ENCODE results near the gene GAB1. TPM values are rescaled to one million over a fixed set of nuclear protein-coding genes. Genes with fewer than 3 reads are reported as not detected.
A peak's percentile ranks its signal among the peaks of the same experiment; 100 is the strongest.

The GAB1 gene
- total RNA-seq, 1 donor from 2014 or later: 34.3 TPM

- Mint-ChIP-seq H3K36me3 (ENCODE audit: insufficient read depth) (no peaks in the 10 kb centered on the region), H3K27ac (peak overlapping the region; percentile 98), H3K27me3 (no peaks in the 10 kb centered on the region), H3K4me1 (ENCODE audit: low read depth) (peaks cover 16% of the 10 kb centered on the region), H3K9me3 (ENCODE audit: low read depth) (no peaks in the 10 kb centered on the region), H3K4me3 (ENCODE audit: low read depth) (peak overlapping the region; percentile 91)
- DNase-seq (ENCODE audit: low spot score, unreplicated experiment): peak; percentile 73
- TF ChIP-seq CTCF (IDR thresholded peaks at IDR 0.05; ENCODE audit: unreplicated experiment): no peak
Observed at GRCh38 chr4:143335979-143336780, 496 bp upstream of the GAB1 start.

GRCh38 chr4:143337600-143338287, 1.1 kb downstream of the GAB1 start:
- H3K27me3 Mint-ChIP-seq: no peaks in the 10 kb centered on the region
- peaks cover 16% of the 10 kb centered on the region for H3K4me1 Mint-ChIP-seq (ENCODE audit: low read depth)
- no peaks in the 10 kb centered on the region for H3K36me3 Mint-ChIP-seq (ENCODE audit: insufficient read depth)
- H3K4me3 Mint-ChIP-seq (ENCODE audit: low read depth): peak overlapping the region; percentile 91
- TF ChIP-seq CTCF (IDR thresholded peaks at IDR 0.05; ENCODE audit: unreplicated experiment): no peak
- H3K9me3 Mint-ChIP-seq (ENCODE audit: low read depth): no peaks in the 10 kb centered on the region
- peak overlapping the region; percentile 95 for H3K27ac Mint-ChIP-seq
- no peak for DNase-seq (ENCODE audit: low spot score, unreplicated experiment)

- Mint-ChIP-seq H3K36me3 (ENCODE audit: insufficient read depth) (no peaks in the 10 kb centered on the region), H3K4me3 (ENCODE audit: low read depth) (peak overlapping the region; percentile 91), H3K27ac (no peak overlapping the region), H3K9me3 (ENCODE audit: low read depth) (no peaks in the 10 kb centered on the region), H3K27me3 (no peaks in the 10 kb centered on the region), H3K4me1 (ENCODE audit: low read depth) (peaks cover 16% of the 10 kb centered on the region)
- TF ChIP-seq CTCF (IDR thresholded peaks at IDR 0.05; ENCODE audit: unreplicated experiment): no peak
- DNase-seq (ENCODE audit: low spot score, unreplicated experiment): no peak
Observed at GRCh38 chr4:143338313-143338712, 1.6 kb downstream of the GAB1 start.

- DNase-seq (ENCODE audit: low spot score, unreplicated experiment): no peak
- H3K9me3 Mint-ChIP-seq (ENCODE audit: low read depth): no peaks in the 10 kb centered on the region
- H3K27ac Mint-ChIP-seq: no peak overlapping the region
- no peak for TF ChIP-seq CTCF (IDR thresholded peaks at IDR 0.05; ENCODE audit: unreplicated experiment)
- no peaks in the 10 kb centered on the region for H3K36me3 Mint-ChIP-seq (ENCODE audit: insufficient read depth)
- H3K27me3 Mint-ChIP-seq: no peaks in the 10 kb centered on the region
- H3K4me1 Mint-ChIP-seq (ENCODE audit: low read depth): peaks cover 21% of the 10 kb centered on the region
- no peak overlapping the region for H3K4me3 Mint-ChIP-seq (ENCODE audit: low read depth)
Observed at GRCh38 chr4:143339497-143339896, 2.8 kb downstream of the GAB1 start.

- no peaks in the 10 kb centered on the region for H3K36me3 Mint-ChIP-seq (ENCODE audit: insufficient read depth)
- TF ChIP-seq CTCF (IDR thresholded peaks at IDR 0.05; ENCODE audit: unreplicated experiment): no peak
- H3K27ac Mint-ChIP-seq: peak overlapping the region; percentile 19
- no peak overlapping the region for H3K4me3 Mint-ChIP-seq (ENCODE audit: low read depth)
- peaks cover 24% of the 10 kb centered on the region for H3K4me1 Mint-ChIP-seq (ENCODE audit: low read depth)
- H3K9me3 Mint-ChIP-seq (ENCODE audit: low read depth): no peaks in the 10 kb centered on the region
- H3K27me3 Mint-ChIP-seq: no peaks in the 10 kb centered on the region
- no peak for DNase-seq (ENCODE audit: low spot score, unreplicated experiment)
Observed at GRCh38 chr4:143341186-143341755, 4.6 kb downstream of the GAB1 start.
